GM10248 (cell line): ENCODE measurements around the gene CTXND1.

Source experiments
- CTCF ChIA-PET: fragments of 300-600 bp; sonication (Branson Sonifier 250); formaldehyde crosslinking; extraction: SDS; loops from one replicate; lab custom pipeline; 2021; ENCODE audit warnings: antibody characterized with exemption; lab: Yijun Ruan, JAX
- POLR2A ChIA-PET: fragments of 350-650 bp; sonication (Branson Sonifier 250); formaldehyde crosslinking; extraction: SDS; loops from one replicate; lab custom pipeline; 2020; ENCODE audit warnings: antibody characterized with exemption; lab: Yijun Ruan, JAX
- DNase-seq: peaks from one replicate; pipeline ENCODE4 v3.0.0; 2012; ENCODE audit errors: extremely low spot score
- CTCF ChIP-seq: IDR thresholded peaks from 2 replicates; pipeline ENCODE4 v1.5.1; 2012; ENCODE audit warnings: mild to moderate bottlenecking, low read depth; ENCODE audit errors: extremely low read depth, missing control alignments, control extremely low read depth

CTXND1 gene

DNA sequence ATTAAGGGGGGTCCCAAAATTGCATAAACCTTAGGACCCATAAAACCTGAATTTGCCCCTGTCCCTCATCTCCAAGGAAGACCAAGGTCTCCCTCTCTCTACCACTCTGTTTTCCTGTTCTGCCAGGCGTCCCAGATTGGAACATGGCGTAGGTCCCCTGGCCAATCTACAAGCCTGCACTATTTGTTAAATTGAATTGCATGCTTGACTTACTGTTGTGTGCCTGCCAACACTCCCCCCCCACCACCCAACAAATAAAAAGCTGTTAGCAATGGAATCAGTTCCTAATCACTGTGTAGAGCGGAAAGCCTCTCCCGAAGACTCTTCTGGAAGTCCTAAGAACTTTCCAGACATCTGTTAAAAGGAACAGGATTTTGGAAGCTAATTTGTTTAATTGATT is 11.7 kb downstream of the CTXND1 start:
- POLR2A ChIA-PET = no interaction called here
- TF ChIP-seq CTCF = no peak
- no peak for DNase-seq
- CTCF ChIA-PET = interaction anchor here (0.9 to 1.7 kb wide), 8 partner anchors 12 to 1026 kb away, joined by 3 to 7 read pairs (median 4); no protein-coding TSS in a partner anchor

DNA sequence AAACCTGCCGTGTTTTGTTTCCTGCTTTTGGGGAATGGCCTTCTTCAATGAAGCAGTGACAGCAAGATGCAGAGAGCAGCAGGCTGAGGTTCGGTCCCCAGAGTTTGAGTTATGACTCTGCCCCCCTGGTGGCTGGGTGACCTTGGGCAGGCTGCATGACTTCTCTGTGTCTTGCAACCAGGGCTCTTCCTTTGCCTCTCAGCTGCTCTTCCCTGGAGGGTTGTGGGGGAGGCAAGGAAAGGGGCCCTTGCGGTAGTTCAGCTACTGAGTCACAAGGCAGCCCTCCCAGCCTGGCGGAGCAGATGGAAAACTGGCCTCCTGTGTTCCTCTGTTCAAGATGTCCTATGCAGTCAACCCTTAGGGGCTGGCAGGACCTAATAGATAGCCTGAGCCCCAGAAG is 17.1 kb downstream of the CTXND1 start:
- CTCF ChIA-PET = interaction anchor here (2.0 kb wide), 1 partner anchor 53 kb away, joined by 5 read pairs; no protein-coding TSS in a partner anchor
- POLR2A ChIA-PET = no interaction called here
- peak; percentile 61 for DNase-seq
- peak; percentile 52 for TF ChIP-seq CTCF

GRCh38 chr15:80233581-80233980 is 18.4 kb downstream of the CTXND1 start:
- DNase-seq = no peak
- ChIA-PET CTCF (interaction anchor here (1.0 kb wide), 1 partner anchor 17 kb away, joined by 3 read pairs; no protein-coding TSS in a partner anchor), POLR2A (no interaction called here)
- TF ChIP-seq CTCF = no peak

DNA sequence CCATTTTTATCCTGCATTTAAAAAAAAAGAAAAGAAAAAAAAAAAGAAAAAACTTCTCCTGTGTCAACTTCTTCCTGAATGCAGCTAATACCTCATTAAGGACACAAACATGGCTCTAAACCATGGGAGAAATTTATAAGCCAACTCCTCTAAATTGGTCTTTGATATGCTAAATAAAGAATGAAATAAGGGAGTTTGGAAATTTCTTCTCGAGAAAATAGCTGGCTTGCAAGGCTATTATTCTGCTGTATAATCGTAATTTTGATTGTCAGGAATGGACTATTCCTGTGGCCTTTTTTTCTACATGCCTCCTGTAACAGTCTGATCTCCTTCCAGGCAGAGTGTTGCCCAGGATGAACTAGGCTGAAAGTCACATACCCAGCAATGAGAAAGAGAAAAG is 20.6 kb downstream of the CTXND1 start:
- no peak for DNase-seq
- POLR2A ChIA-PET = no interaction called here
- CTCF ChIA-PET = interaction anchor here (1.0 to 1.5 kb wide), 3 partner anchors 10 to 1035 kb away, joined by 3 read pairs; no protein-coding TSS in a partner anchor
- TF ChIP-seq CTCF = no peak

DNA sequence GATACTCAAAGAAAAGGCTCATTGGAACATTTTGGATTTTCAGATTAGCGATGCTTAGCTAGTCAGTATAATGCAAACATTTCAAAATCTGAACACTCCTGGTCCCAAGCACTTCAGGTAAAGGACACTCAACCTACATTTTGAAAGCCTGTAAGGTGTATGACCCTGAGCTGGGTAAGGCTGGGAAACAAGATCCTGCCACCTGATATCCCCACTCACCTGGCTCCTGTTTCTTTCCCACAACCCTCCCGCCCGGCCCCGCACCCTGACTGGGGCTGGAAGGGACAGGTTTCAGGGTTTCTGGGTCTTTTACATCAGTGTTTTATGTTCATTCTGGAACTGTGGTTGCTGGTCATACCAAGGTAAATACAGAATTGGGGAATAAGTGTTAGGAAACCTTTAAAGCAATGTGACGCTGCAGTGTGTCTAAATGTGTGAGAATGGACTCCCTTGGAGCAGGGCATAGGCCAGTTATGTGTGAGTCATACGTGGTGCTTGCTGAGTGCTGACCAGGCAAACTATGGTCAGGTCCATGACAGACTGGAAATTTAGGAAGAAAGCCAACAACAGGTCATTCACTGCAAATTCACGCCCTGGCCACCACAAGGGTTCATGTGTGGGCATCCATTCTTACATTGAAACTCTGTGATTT is 22.9 kb downstream of the CTXND1 start:
- POLR2A ChIA-PET = no interaction called here
- CTCF ChIA-PET = interaction anchor here (0.9 kb wide), 1 partner anchor 12 kb away, joined by 4 read pairs; no protein-coding TSS in a partner anchor
- no peak for DNase-seq
- no peak for TF ChIP-seq CTCF

DNA sequence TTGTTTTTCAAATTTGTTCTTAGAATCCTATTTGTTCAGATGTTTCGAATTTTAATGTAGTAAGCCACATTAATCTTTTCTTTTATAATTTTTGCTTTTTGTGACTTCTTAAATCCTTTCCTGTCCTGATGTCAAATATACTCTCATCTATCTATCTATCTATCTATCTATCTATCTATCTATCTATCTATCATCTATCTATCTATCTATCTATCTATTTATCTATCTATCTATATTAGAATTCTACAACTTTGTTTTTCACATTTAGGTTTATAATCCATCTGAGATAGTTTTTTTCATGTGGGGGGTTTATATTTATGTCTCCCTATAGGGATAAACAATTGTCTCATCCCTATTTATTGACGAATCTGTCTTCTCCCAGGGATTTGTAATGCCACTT is 32.1 kb downstream of the CTXND1 start:
- CTCF ChIA-PET = no interaction called here
- no peak for TF ChIP-seq CTCF
- POLR2A ChIA-PET = no interaction called here
- DNase-seq = no peak
